K562 (cell line): ENCODE results near the gene TEX54. TPM values are rescaled to one million over a fixed set of nuclear protein-coding genes. Genes with fewer than 3 reads are reported as not detected.

ENCODE experiments used
- ADNP ChIP-seq: fragments of 200-800 bp; sonication (Bioruptor generic); IDR thresholded peaks from 2 replicates; pipeline ENCODE4 v1.6.1; 2016; ENCODE audit warnings: missing genetic modification characterization, missing compliant biosample characterization
- ARID3B ChIP-seq: fragments of 250-450 bp; sonication (Bioruptor Pico); IDR thresholded peaks from 2 replicates; pipeline ENCODE4 v1.4.0; 2020; ENCODE audit warnings: borderline replicate concordance
- ATF3 ChIP-seq, 2 experiments: fragments of 450-650 bp in 1 of 2; sonication (generic) in 1 of 2; formaldehyde crosslinking in 1 of 2; IDR thresholded peaks in 1 of 2; conservative IDR thresholded peaks in 1 of 2; 2 replicates each; pipeline versions ENCODE4 v1.6.1 to v1.8.1; 2016 to 2023; ENCODE audit warnings: mild to moderate bottlenecking in 2 of 2, moderate library complexity in 2 of 2, inconsistent platforms in 1 of 2, missing genetic modification reagents in 1 of 2
- CTCF ChIP-seq, 3 experiments: IDR thresholded peaks in 2 of 3; conservative IDR thresholded peaks in 1 of 3; 2 replicates each; pipeline ENCODE4 v1.5.1; 2011 to 2012; ENCODE audit warnings: low read length in 3 of 3, mild to moderate bottlenecking in 3 of 3, control low read depth in 2 of 3, improper control_type of control experiment in 1 of 3, inconsistent platforms in 1 of 3, low read depth in 1 of 3, mixed read lengths in 1 of 3, moderate library complexity in 1 of 3; ENCODE audit not compliant: insufficient read depth in 2 of 3
- DDX20 ChIP-seq: fragments of 450-650 bp; IDR thresholded peaks from 2 replicates; pipeline ENCODE4 v1.6.1; 2016; ENCODE audit warnings: missing genetic modification characterization, low read depth, mild to moderate bottlenecking, missing compliant biosample characterization, moderate library complexity
- GATA2 ChIP-seq: sonication (generic); formaldehyde crosslinking; IDR thresholded peaks from 2 replicates; pipeline ENCODE4 v1.4.0; 2020; ENCODE audit warnings: mild to moderate bottlenecking, missing genetic modification reagents
- HDAC6 ChIP-seq: IDR thresholded peaks from 2 replicates; pipeline ENCODE4 v1.6.1; 2012; ENCODE audit warnings: low read depth, mild to moderate bottlenecking, control low read depth, inconsistent platforms, low read length, moderate library complexity
- HEY1 ChIP-seq: fragments of 250-450 bp; sonication (Bioruptor Pico); IDR thresholded peaks from 2 replicates; pipeline ENCODE4 v1.5.0; 2020; ENCODE audit warnings: mild to moderate bottlenecking, moderate library complexity, borderline replicate concordance
- HMGXB4 ChIP-seq: sonication (generic); formaldehyde crosslinking; IDR thresholded peaks from 2 replicates; pipeline ENCODE4 v1.8.1; 2023; ENCODE audit warnings: mild to moderate bottlenecking, missing genetic modification reagents
- PRMT5 ChIP-seq: sonication (generic); formaldehyde crosslinking; IDR thresholded peaks from 2 replicates; pipeline ENCODE4 v1.5.0; 2020; ENCODE audit warnings: missing genetic modification reagents
- PYGO2 ChIP-seq: fragments of 450-650 bp; IDR thresholded peaks from 2 replicates; pipeline ENCODE4 v1.6.1; 2016; ENCODE audit warnings: mild to moderate bottlenecking, missing genetic modification characterization, moderate library complexity, missing compliant biosample characterization
- SAP30 ChIP-seq: fragments of 200-600 bp; sonication (generic); IDR thresholded peaks from 2 replicates; pipeline ENCODE4 v1.6.1; 2012; ENCODE audit warnings: borderline replicate concordance, low read depth, mild to moderate bottlenecking, moderate library complexity, low read length, control low read depth, inconsistent platforms; ENCODE audit not compliant: insufficient read depth, poor library complexity, severe bottlenecking
- THAP12 ChIP-seq: fragments of 250-450 bp; sonication (Bioruptor Pico); IDR thresholded peaks from 2 replicates; pipeline ENCODE4 v1.9.0; 2021; ENCODE audit warnings: mild to moderate bottlenecking, inconsistent platforms
- THRB ChIP-seq: fragments of 450-650 bp; formaldehyde crosslinking; conservative IDR thresholded peaks from 2 replicates; pipeline ENCODE4 v1.4.0; 2022; ENCODE audit warnings: mild to moderate bottlenecking, missing genetic modification characterization
- ZFP1 ChIP-seq: fragments of 450-650 bp; formaldehyde crosslinking; IDR thresholded peaks from 2 replicates; pipeline ENCODE4 v1.4.0; 2020; ENCODE audit warnings: mild to moderate bottlenecking, mixed read lengths
- ZNF24 ChIP-seq: fragments of 450-650 bp; IDR thresholded peaks from 2 replicates; pipeline ENCODE4 v1.6.1; 2016
- ZNF695 ChIP-seq: fragments of 450-650 bp; formaldehyde crosslinking; IDR thresholded peaks from 2 replicates; pipeline ENCODE4 v1.4.0; 2020; ENCODE audit warnings: mild to moderate bottlenecking, moderate library complexity
- polyA plus RNA-seq, 8 experiments: library from polyadenylated mRNA; depleted of rRNA in 4 of 8; stranded (reverse) in 5 of 8; unstranded in 3 of 8; fragments of >200 nt; fragmentation: Nextera tagmentation in 2 of 8; fragmentation: Illumina TruSeq in 1 of 8; extraction: Ambion mirVana in 2 of 8; extraction: Trizol in 1 of 8; gene quantifications; 2 replicates each; pipeline versions ENCODE4 v1.2.1 to v1.2.3, GENCODE V29; 2011 to 2014; ENCODE audit warnings: inconsistent platforms in 1 of 8, missing spikeins in 1 of 8
- total RNA-seq, 7 experiments: library from RNA; depleted of rRNA in 6 of 7; stranded (reverse); fragments of >200 nt in 6 of 7; fragmentation: Illumina TruSeq in 2 of 7; extraction: Trizol in 2 of 7; gene quantifications; 2 replicates each; pipeline versions ENCODE4 v1.2.1 to v1.2.3, GENCODE V29; 2011 to 2021; ENCODE audit warnings: low replicate concordance in 1 of 7

TEX54 gene
- total and polyA plus RNA-seq, 9 of the 15 experiments (the other 6 are each of a cell fraction or from before 2014, with no cell fraction given): not detected

GRCh38 chr11:62856333-62856895, 23.8 kb upstream of the TEX54 start (continued):
- TF ChIP-seq CTCF (IDR thresholded peaks at IDR 0.05 in 2 of 3, conservative IDR thresholded peaks at IDR 0.05 in 1 of 3; ENCODE audit: insufficient read depth in 2 of 3, low read depth in 1 of 3, low read length in 3 of 3) (no peak), ZNF24 (no peak), ZNF695 (CRISPR knock-in tag) (no peak), ZFP1 (CRISPR knock-in tag) (no peak), PYGO2 (tag) (no peak), HDAC6 (no peak), GATA2 (no peak), SAP30 (no peak), THRB (CRISPR knock-in tag) (no peak), HMGXB4 (no peak), HEY1 (CRISPR knock-in tag) (no peak), DDX20 (tag) (no peak), THAP12 (no peak), PRMT5 (CRISPR knock-in tag) (no peak), ADNP (tag) (no peak), ARID3B (CRISPR knock-in tag) (no peak), ATF3 (IDR thresholded peaks at IDR 0.05) (peak; percentile 5; the same call in 1 of the 2 replicates), ATF3 (CRISPR knock-in tag; conservative IDR thresholded peaks at IDR 0.05) (no peak)
